Choroid plexus epithelial cell (primary cell): Measurements from ENCODE around the gene TMEM183A.

Experiments used
- DNase-seq: peaks from one replicate; pipeline ENCODE4 v3.0.0-alpha.2; 2010; ENCODE audit warnings: low read depth
- H3K4me3 ChIP-seq: 2 replicates; pipeline ENCODE4 v1.5.1; 2011; ENCODE audit warnings: low read depth, mild to moderate bottlenecking, control low read depth, low read length, moderate library complexity
- TF ChIP-seq, protein P1 (sequence below): conservative IDR thresholded peaks from 2 replicates; pipeline ENCODE4 v1.5.1; 2011; ENCODE audit warnings: low read depth, mild to moderate bottlenecking, control low read depth, inconsistent platforms, low read length, moderate library complexity

Gene TMEM183A

DNA sequence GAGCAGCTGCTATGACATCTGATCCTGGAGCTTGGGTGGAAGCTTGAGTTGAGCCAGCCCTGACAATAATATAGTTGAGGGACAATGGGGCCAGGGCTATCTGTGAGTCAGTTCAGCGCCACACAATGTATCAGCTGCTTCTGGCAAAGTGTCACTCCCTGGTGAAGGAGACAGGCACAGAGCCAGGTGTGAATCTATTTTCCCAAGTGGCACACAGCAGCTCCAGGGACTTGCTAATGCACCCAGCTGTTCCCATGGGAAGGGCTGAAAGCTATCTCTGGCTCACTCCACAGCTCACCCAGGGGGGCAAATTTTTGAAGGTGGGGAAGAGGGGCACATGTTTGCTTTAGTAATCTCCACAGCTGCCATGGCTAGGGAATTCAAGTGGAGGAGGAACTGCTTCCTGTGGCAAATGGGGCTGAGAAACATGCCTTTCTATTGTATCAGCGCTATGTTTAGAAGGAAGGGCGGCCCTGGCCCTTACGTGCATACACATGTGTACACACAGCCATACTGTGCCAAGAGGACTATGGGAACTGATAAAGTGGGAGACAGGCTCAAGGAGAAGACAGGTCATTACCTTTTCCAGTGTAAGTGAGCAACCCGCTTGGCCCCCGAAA, 42.3 kb upstream of the TMEM183A start:
- no peak overlapping the region for H3K4me3 ChIP-seq

DNA sequence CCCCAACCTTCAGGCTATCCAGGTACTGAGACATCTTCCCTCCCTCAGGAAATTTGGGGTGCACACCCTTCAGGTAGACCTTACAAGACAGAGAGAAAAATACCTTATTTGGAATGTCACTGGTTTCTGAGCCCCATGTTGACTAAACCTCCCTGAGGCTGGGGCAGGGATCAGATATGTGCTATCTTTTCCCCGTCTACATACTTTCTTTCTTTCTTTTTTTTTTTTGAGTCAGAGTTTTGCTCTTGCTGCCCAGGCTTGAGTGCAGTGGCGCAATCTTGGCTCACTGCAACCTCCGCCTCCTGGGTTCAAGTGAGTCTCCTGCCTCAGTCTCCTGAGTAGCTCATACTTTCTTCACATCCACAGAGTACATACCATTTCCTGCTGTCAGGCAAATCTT, 41.8 kb upstream of the TMEM183A start:
- H3K4me3 ChIP-seq = no peak overlapping the region
- DNase-seq = no peak
- TF ChIP-seq, protein P1, sequence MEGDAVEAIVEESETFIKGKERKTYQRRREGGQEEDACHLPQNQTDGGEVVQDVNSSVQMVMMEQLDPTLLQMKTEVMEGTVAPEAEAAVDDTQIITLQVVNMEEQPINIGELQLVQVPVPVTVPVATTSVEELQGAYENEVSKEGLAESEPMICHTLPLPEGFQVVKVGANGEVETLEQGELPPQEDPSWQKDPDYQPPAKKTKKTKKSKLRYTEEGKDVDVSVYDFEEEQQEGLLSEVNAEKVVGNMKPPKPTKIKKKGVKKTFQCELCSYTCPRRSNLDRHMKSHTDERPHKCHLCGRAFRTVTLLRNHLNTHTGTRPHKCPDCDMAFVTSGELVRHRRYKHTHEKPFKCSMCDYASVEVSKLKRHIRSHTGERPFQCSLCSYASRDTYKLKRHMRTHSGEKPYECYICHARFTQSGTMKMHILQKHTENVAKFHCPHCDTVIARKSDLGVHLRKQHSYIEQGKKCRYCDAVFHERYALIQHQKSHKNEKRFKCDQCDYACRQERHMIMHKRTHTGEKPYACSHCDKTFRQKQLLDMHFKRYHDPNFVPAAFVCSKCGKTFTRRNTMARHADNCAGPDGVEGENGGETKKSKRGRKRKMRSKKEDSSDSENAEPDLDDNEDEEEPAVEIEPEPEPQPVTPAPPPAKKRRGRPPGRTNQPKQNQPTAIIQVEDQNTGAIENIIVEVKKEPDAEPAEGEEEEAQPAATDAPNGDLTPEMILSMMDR = no peak

More for the DNA sequence above, 42.3 kb upstream of the TMEM183A start:
- TF ChIP-seq, protein P1 = no peak
- peak; percentile 22 for DNase-seq

DNA sequence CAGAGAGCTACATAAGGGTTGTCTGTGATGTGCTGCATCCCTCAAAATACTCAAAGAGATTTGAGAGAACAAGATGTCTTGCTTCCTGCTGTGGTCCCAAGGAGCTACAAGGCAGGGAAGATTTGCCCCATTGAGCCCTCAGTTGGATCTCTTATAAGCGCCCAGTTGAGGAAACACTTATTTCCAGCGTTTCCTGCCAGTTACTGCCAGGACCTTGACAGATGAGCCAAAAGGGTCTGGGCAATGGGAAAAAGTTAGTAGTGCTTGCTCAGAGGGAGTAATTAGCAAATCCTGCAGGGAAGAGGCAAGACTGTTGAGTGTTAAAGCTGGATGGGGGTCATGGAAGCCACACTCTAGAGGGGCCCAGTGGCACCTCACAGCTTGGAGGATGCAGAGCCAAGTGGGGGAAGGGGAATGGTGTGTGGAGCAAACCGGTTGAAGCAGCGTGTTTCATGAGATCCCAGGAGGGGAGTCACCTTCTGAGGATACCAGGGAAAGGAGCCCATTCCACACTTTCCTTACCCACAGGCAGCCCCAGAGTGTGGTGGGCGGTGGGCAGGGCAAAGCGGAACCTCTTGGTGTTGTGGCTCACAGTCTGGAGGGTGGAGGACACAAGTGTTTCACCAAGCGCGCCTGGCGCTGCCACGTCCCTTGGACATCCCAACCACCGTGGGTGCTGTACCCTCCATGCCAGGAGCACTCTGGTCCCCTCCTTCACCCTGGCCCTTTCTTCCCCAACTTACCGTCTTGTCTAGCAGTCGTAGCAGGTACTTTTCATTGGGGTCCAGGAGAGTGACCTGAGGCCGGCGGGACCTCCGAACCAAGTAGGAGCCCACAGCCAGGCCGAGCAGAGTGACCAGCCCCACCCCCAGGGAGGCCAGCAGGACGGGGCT, 40.9 kb upstream of the TMEM183A start:
- peak overlapping the region; percentile 97 for H3K4me3 ChIP-seq
- no peak for DNase-seq
- TF ChIP-seq, protein P1 = no peak

DNA sequence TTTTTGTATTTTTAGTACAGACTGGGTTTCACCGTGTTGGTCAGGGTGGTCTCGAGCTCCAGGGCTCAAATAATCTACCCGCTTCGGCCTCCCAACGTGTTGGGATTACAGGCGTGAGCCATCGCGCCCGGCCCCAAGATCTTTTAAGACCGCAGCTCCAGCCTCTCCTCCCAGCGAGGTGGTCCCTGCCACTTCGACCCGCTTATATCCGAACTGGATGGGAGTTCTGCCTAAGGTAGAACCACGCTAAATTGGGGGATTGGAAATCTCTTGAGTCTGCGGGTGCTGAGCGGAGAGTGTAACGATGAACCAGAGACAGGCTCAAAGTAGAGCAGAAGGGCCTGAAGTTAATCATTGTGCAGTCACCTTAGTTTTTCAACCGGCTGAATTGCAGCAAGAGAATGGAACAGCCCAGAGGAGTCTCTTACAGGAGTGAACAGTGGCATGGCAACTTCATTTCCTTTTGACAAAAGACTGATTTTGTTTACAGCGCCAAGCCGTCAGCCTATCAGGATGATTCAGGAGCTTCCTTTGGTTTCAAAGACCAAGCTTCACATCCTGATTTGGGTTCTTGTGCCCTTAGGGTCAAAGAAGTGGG, 39.4 kb upstream of the TMEM183A start:
- H3K4me3 ChIP-seq = peak overlapping the region; percentile 65
- DNase-seq = peak; percentile 27
- TF ChIP-seq, protein P1 = no peak

DNA sequence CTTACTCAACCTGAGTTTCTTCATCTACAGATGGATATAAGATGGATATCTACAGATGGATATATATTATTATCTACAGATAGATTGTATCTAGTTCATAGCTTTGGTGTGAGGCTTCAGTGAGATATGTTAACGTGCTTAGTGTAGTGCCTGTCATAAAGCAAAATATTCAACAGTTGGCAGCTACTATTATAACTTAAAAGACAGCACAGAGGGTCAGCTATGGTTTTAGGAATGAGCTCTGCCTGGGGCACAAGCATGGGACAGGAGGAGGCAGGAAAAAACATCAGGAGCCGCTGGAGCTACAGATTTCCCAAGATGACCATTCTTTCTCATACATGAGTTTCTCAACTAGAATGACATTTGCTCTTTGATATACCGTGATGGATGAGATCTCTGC, 38.8 kb upstream of the TMEM183A start:
- TF ChIP-seq, protein P1 = no peak
- DNase-seq = no peak
- no peak overlapping the region for H3K4me3 ChIP-seq

DNA sequence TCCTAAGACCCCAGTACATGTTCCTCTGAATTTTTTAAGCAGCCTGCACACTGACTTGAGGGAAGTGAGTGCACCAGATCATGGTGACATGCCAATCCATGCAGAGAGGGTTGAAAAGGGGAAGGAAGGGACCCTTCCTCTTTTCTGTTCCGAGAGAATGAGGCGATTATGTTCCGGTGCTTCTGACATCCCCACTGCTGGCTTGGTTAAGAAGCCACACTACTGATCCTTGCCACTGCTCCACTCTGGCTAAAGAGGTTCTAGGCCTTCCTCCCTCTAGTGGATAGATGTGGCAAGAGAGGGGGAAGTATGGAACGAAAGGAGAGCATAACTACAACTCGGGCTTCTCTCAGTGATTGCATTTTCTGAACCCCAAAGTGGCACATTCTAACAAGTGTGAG, 38.3 kb upstream of the TMEM183A start:
- DNase-seq = peak; percentile 79
- TF ChIP-seq, protein P1 = peak; percentile 86
- no peak overlapping the region for H3K4me3 ChIP-seq
